GM12801 (cell line): ENCODE data around the gene TMEM135.

Experiments
- TF ChIP-seq, protein P1 (sequence below): IDR thresholded peaks from one replicate; pipeline ENCODE4 v1.5.1; 2011; ENCODE audit warnings: control low read depth; ENCODE audit not compliant: insufficient read length; ENCODE audit errors: extremely low read depth

TMEM135 gene

GRCh38 chr11:87366763-87367405, 329.1 kb downstream of the TMEM135 start:
- TF ChIP-seq, protein P1, sequence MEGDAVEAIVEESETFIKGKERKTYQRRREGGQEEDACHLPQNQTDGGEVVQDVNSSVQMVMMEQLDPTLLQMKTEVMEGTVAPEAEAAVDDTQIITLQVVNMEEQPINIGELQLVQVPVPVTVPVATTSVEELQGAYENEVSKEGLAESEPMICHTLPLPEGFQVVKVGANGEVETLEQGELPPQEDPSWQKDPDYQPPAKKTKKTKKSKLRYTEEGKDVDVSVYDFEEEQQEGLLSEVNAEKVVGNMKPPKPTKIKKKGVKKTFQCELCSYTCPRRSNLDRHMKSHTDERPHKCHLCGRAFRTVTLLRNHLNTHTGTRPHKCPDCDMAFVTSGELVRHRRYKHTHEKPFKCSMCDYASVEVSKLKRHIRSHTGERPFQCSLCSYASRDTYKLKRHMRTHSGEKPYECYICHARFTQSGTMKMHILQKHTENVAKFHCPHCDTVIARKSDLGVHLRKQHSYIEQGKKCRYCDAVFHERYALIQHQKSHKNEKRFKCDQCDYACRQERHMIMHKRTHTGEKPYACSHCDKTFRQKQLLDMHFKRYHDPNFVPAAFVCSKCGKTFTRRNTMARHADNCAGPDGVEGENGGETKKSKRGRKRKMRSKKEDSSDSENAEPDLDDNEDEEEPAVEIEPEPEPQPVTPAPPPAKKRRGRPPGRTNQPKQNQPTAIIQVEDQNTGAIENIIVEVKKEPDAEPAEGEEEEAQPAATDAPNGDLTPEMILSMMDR: no peak

- TF ChIP-seq, protein P1: no peak
These were observed 330.4 kb downstream of the TMEM135 start for GRCh38 chr11:87368151-87368550.

GRCh38 chr11:87368858-87369480, 331.2 kb downstream of the TMEM135 start:
- TF ChIP-seq, protein P1: no peak

DNA sequence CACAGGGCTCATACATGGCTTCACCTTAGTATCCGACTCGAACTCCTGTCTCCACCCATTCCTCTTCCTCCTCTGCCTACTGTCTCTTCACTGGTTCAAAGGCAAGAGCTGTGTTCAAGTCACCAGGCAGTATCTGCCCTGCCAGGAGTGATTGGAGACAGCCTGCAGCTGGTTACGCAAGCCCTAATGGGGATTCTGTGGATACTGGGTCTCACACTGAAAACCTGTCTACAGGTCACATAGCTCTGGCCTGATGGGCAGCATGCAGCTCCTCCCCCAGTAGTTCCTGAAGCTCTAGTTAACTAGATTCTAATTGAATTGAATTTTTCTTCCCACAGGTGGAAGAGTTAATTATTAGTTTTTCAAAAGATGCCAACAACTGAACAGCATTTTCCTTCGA, 332.2 kb downstream of the TMEM135 start:
- TF ChIP-seq, protein P1: no peak

GRCh38 chr11:87372065-87372464, 334.3 kb downstream of the TMEM135 start:
- TF ChIP-seq, protein P1: no peak
